HL-60 (cell line): ENCODE data around the gene IQCH.
A peak's percentile ranks its signal among the peaks of the same experiment; 100 is the strongest.

ENCODE experiments used
- DNase-seq, 2 experiments: peaks; one replicate each; pipeline ENCODE4 v3.0.0-alpha.2; 2010 to 2020; ENCODE audit warnings: low read depth in 1 of 2, low spot score in 1 of 2
- H3K27ac ChIP-seq: fragments of 250-450 bp; sonication (Bioruptor Pico); replicated peaks from 2 replicates; pipeline ENCODE4 v1.5.1; 2020; ENCODE audit warnings: mild to moderate bottlenecking, moderate library complexity
- H3K27me3 ChIP-seq: fragments of 250-450 bp; sonication (Bioruptor Pico); 2 replicates; pipeline ENCODE4 v1.5.1; 2021; ENCODE audit warnings: mild to moderate bottlenecking, moderate library complexity; ENCODE audit not compliant: insufficient read depth, poor library complexity, severe bottlenecking
- H3K4me3 ChIP-seq: replicated peaks from 2 replicates; pipeline ENCODE4 v1.5.1; 2011; ENCODE audit warnings: mild to moderate bottlenecking, control low read depth, low read length; ENCODE audit not compliant: insufficient read depth
- CTCF ChIP-seq: IDR thresholded peaks from one replicate; pipeline ENCODE4 v1.5.1; 2011; ENCODE audit warnings: low read length, control low read depth, inconsistent platforms; ENCODE audit not compliant: insufficient read depth
- GABPA ChIP-seq: IDR thresholded peaks from 2 replicates; pipeline ENCODE4 v1.6.1; 2012; ENCODE audit warnings: low read depth
- POLR2AphosphoS5 ChIP-seq: IDR thresholded peaks from 2 replicates; pipeline ENCODE4 v1.6.1; 2012; ENCODE audit warnings: low read depth
- SPI1 ChIP-seq: IDR thresholded peaks from 2 replicates; pipeline ENCODE4 v1.6.1; 2012; ENCODE audit warnings: low read depth, mild to moderate bottlenecking, borderline replicate concordance
- TF ChIP-seq, protein P1 (sequence below): IDR thresholded peaks from 2 replicates; pipeline ENCODE4 v1.6.1; 2012; ENCODE audit warnings: low read depth; ENCODE audit not compliant: insufficient replicate concordance

Gene IQCH

DNA sequence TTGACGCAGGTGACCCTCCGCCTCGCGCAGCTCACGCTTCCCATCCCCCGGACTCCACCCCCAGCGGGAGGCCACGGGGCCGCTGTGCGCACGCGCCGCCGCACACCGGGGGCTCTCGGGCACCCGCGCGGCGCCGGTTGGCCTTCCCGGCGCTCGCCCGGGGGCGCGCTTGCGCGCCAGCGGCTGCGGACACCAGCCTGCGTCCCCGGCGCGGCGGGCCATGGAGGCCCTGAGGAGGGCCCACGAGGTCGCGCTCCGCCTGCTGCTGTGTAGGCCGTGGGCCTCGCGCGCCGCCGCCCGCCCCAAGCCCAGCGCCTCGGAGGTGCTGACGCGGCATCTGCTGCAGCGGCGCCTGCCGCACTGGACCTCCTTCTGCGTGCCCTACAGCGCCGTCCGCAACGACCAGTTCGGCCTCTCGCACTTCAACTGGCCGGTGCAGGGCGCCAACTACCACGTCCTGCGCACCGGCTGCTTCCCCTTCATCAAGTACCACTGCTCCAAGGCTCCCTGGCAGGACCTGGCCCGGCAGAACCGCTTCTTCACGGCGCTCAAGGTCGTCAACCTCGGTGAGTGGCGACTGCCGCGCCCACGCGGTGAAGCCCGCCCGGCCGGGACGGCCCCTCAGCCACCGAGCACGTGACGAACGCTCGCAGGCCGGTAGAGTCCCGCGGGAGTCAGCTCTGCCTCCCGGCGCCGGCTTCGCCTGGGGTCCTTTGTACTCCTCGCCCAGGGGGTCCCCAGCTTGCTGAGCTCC, 266.6 kb downstream of the IQCH start, which contains the start of gene C15orf61:
TSS of gene C15orf61 (plus strand) at position 103 of the 754 bp plus-strand sequence. CDS start at position 221, 118 bp downstream.
- no peak for TF ChIP-seq GABPA
- peak; percentile 78 for TF ChIP-seq POLR2AphosphoS5
- TF ChIP-seq, protein P1, sequence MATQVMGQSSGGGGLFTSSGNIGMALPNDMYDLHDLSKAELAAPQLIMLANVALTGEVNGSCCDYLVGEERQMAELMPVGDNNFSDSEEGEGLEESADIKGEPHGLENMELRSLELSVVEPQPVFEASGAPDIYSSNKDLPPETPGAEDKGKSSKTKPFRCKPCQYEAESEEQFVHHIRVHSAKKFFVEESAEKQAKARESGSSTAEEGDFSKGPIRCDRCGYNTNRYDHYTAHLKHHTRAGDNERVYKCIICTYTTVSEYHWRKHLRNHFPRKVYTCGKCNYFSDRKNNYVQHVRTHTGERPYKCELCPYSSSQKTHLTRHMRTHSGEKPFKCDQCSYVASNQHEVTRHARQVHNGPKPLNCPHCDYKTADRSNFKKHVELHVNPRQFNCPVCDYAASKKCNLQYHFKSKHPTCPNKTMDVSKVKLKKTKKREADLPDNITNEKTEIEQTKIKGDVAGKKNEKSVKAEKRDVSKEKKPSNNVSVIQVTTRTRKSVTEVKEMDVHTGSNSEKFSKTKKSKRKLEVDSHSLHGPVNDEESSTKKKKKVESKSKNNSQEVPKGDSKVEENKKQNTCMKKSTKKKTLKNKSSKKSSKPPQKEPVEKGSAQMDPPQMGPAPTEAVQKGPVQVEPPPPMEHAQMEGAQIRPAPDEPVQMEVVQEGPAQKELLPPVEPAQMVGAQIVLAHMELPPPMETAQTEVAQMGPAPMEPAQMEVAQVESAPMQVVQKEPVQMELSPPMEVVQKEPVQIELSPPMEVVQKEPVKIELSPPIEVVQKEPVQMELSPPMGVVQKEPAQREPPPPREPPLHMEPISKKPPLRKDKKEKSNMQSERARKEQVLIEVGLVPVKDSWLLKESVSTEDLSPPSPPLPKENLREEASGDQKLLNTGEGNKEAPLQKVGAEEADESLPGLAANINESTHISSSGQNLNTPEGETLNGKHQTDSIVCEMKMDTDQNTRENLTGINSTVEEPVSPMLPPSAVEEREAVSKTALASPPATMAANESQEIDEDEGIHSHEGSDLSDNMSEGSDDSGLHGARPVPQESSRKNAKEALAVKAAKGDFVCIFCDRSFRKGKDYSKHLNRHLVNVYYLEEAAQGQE = peak; percentile 57
- Histone ChIP-seq H3K27ac (peak within 1 kb of the TSS; percentile 94), H3K27me3 (no peaks in the 10 kb centered on the region), H3K4me3 (peak within 1 kb of the TSS; percentile 59)
- DNase-seq = peak; percentile 74 to 84

DNA sequence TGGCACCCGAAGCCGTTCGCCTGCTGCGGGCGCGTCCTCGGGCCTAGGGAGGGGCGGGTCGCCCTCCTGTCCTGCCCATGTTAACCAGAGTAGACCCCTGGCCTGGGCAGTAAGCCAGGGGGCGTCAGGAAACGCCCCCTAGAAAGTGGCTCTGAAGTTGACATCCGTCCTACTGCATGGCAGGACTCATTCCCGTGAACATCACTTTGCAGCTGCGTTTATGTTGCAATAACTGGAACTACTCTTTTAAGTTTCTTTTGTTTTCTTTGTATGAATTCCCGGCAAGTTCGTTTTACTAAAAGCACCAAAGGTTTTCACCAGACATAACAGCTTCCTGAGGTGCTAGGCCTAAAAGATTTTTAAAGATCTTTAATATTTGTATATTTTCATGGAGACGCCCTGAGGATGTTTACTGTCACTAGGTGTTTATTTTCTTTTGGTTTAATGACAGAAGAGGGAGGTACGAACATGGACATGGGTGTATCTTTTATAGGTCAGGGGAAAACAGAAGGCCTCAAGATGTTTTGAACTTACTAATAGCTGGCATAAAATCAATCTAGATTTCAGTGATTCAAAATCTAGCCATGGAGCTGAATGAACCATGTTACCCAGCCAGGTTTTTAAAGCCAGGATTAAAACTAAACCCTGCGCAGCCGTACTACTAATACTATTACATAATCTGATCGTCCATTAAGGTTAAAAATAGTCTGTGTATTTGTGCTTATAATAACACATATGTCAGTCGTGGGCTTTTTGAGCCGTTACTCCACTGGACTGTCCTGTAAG, 267.4 kb downstream of the IQCH start:
- Histone ChIP-seq H3K27ac (peak overlapping the region; percentile 94), H3K4me3 (peak overlapping the region; percentile 59), H3K27me3 (no peaks in the 10 kb centered on the region)
- TF ChIP-seq POLR2AphosphoS5 (no peak), CTCF (no peak), GABPA (no peak), SPI1 (no peak)
- TF ChIP-seq, protein P1 = no peak
- peak in 1 of 2 experiments; percentile 20 for DNase-seq

DNA sequence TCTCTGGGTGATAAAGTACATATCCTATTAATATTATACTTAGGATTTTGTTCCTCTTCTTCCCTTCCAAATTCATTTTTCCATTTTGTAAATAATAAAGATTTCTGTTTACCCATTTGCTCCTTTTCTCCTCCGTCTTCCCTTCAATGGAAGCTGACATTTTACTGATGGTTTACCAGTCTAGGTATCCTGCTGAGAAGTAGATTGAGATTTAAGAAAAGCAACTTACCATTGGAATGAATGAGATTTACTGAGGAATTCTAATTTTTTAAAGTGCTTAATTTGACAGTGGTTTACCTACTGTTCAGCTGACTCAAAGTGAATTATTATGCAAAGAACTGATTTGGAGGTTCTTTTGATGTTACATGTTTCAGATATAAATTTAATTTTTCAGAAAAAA, 268.7 kb downstream of the IQCH start:
- Histone ChIP-seq H3K4me3 (peak overlapping the region; percentile 59), H3K27me3 (no peaks in the 10 kb centered on the region), H3K27ac (0 out of 2 replicates have a peak overlapping the region, but pooled peaks have one; percentile 94)
- no peak for DNase-seq
- TF ChIP-seq CTCF (no peak), POLR2AphosphoS5 (no peak), SPI1 (no peak), GABPA (no peak)
- TF ChIP-seq, protein P1 = no peak
